ENCODE data around the gene APH1B.

Gene APH1B

GRCh38 chr15:63353887-63354286, 76.5 kb downstream of the APH1B start:
- no peak for DNase-seq (ENCODE audit: low spot score)

DNA sequence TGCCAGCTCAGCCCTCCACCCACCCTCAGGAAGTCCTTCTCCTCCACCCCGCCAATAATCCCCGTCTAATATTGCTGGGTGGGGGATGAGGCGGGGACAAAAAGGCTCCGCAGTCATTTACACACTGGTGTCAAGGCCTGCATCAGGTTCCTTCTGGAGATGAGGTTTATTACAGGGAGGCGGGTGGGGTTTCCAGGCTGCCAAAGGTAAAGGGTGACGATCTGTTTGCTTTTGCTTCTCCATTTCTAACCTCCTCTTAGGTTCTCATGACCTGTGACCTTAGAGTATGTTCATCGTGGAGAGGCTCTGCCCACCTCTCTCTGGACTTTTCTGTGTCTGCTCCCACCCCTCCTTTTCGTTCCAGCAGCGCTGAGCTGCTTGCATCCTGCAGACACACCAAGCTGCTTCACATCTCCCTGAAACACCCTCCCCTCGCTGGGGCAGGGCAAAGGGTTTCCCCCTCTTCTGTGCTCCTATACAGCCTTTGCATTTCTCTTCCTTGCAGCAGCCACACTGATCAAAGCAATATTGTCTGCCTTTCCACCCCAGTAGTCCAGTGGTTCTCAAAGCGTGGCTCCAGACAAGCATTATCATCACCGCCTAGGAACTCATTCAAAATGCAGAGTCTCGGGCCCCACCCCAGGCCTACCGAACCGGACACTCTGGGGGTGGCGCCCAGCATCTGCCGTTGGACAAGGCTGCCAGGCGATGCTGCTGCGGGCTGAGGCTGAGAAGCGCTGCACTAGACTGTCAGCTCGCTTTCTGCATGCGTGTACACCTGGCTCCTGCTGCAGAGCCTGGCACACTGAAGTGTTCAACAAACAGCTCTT, 77.6 kb downstream of the APH1B start:
- no peak for DNase-seq (ENCODE audit: low spot score)

GRCh38 chr15:63357061-63357460, 79.7 kb downstream of the APH1B start:
- no peak for DNase-seq (ENCODE audit: low spot score)

GRCh38 chr15:63357731-63358130, 80.3 kb downstream of the APH1B start:
- DNase-seq (ENCODE audit: low spot score): no peak

DNA sequence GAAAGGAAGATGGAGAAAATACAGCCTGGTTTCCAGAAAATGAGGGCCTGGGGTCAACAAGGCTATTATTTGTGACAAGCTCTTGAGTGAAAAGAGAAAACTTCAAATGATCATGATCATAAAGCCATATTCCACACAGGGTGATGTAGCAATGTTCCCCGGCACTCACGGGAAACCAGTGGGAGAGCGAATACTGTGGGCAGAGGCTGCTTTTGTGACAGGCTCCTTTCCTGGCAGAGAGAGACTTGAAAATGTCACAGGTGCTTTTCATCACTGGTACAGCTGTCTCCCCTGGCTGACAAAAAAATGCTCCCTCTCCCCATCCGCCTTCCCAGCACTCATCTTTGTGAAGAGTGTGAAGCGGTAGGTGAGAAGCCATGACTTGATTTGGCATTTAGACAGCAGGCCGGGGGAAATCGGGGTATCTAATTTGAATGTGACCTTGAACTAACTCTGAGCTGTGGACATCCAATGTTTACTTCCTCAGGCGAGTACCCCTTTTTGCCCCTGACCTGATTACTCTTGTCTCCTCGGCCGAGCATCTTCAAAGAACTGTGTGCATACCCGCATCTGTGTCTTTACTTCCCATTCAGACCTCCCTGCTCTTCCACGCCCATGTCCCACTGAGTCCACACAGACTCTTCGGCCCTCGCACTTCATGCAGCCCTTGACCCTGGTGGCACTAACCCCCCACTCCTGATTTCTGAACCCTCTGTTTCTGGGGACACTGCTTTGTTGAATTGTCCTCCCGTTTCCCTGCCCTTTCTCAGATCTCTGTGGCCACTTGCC, 81.0 kb downstream of the APH1B start:
- no peak for DNase-seq (ENCODE audit: low spot score)

Measured in COLO829 (cell line).